Stimulated activated CD8-positive, alpha-beta memory T cell treated with anti-CD3 and anti-CD28 coated beads, Interleukin-7, amount 100 ng/mL, for 24 hours (primary cell): Measurements from ENCODE around the gene AIM2.

Experiments
- DNase-seq: peaks from one replicate; pipeline ENCODE4 v3.0.0-alpha.2; 2020; ENCODE audit warnings: low read depth

Gene AIM2

GRCh38 chr1:159014851-159015250 is 61.7 kb downstream of the AIM2 start:
- no peak for DNase-seq

GRCh38 chr1:159014003-159014571 is 62.5 kb downstream of the AIM2 start:
- DNase-seq = no peak

GRCh38 chr1:159012495-159012894 is 64.1 kb downstream of the AIM2 start:
- no peak for DNase-seq
